Choroid plexus epithelial cell (primary cell): ENCODE data around the gene MIOX.

Source experiments
- DNase-seq: peaks from one replicate; pipeline ENCODE4 v3.0.0-alpha.2; 2010; ENCODE audit warnings: low read depth
- H3K4me3 ChIP-seq: 2 replicates; pipeline ENCODE4 v1.5.1; 2011; ENCODE audit warnings: low read depth, mild to moderate bottlenecking, control low read depth, low read length, moderate library complexity
- TF ChIP-seq, protein P1 (sequence below): conservative IDR thresholded peaks from 2 replicates; pipeline ENCODE4 v1.5.1; 2011; ENCODE audit warnings: low read depth, mild to moderate bottlenecking, control low read depth, inconsistent platforms, low read length, moderate library complexity

MIOX gene

DNA sequence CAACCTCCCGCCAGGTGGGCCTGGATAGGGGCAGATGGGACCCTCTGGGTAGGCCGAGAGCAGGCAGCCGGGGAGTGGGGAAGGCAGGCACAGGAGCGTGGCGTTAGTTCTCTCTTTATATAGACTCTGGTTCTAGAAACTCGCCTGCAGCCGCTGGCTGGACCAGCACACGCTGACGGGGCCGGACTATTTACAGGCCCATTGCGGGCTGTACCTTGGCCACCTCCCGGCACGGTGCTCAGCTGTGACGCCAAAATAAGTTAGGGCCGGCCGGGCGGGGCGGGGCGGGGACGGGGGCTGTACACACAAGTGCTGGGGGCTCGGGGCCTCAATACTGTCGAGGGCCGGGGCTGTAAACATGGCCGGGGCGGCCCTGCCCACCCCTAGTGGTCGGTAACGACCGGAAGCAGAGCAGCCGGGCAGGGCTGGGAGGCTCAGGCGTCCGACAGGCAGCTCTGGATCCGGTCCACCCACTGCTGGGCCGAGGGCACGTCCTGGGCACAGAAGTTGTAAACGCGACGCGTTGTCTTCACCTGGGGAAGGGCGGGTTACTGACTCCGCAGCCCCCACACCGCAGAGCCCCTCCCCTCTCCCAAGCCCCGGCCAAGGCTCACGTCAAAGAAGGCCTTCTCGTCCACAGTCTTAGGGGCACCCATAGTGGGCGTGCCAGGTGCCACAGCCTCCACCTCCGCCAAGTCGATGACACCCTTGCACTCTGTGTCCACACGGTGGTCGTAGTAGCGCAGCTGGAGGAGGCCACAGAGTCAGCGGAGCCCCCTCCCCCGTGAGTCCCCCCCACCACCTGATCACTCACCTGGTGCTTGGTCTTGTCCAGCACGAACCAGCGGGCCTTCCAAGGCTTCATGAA is 39.7 kb upstream of the MIOX start:
- TF ChIP-seq, protein P1, sequence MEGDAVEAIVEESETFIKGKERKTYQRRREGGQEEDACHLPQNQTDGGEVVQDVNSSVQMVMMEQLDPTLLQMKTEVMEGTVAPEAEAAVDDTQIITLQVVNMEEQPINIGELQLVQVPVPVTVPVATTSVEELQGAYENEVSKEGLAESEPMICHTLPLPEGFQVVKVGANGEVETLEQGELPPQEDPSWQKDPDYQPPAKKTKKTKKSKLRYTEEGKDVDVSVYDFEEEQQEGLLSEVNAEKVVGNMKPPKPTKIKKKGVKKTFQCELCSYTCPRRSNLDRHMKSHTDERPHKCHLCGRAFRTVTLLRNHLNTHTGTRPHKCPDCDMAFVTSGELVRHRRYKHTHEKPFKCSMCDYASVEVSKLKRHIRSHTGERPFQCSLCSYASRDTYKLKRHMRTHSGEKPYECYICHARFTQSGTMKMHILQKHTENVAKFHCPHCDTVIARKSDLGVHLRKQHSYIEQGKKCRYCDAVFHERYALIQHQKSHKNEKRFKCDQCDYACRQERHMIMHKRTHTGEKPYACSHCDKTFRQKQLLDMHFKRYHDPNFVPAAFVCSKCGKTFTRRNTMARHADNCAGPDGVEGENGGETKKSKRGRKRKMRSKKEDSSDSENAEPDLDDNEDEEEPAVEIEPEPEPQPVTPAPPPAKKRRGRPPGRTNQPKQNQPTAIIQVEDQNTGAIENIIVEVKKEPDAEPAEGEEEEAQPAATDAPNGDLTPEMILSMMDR = no peak
- no peak overlapping the region for H3K4me3 ChIP-seq
- DNase-seq = no peak

GRCh38 chr22:50447576-50448551 is 38.8 kb upstream of the MIOX start:
- no peak overlapping the region for H3K4me3 ChIP-seq
- TF ChIP-seq, protein P1 = no peak
- DNase-seq = no peak

DNA sequence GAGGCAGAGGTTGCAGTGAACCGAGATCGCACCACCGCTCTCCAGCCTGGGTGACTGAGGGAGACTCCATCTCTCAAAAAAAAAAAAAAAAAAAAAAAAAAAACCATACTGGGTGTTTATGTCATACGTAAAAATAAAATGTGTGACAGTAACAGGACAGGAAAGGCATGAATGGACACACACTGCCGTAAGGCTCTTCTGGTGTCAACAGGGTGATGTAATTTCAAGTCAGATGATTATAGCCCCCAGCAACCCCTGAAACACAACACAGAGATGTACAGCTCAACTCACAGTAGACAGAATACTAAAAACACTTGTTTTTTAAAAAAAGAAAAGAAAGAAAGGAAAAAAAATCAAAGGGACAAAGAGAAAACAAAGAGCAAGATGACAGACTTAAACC is 34.0 kb upstream of the MIOX start:
- TF ChIP-seq, protein P1 = no peak
- no peak for DNase-seq
- no peak overlapping the region for H3K4me3 ChIP-seq

GRCh38 chr22:50454556-50455075 is 32.0 kb upstream of the MIOX start:
- TF ChIP-seq, protein P1 = no peak
- DNase-seq = no peak
- H3K4me3 ChIP-seq = no peak overlapping the region

DNA sequence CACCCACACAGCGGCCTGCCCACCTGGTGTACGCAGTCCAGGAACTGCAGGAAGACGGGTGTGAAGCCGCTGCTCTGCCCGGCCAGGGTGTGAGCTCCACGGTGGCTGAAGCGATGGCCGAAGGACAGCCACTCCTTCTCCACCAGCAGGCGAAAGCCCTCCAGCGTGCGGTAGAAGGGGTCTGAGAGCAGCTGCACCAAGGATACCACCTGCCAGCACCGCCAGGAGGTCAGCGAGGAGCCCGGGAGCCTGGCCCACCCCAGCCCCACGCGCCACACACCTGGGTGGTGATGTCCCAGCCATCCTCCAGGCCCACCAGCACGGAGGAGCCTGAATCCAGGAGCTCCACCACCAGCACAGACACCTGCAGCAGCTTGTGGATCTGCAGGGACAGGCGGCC is 31.5 kb upstream of the MIOX start:
- TF ChIP-seq, protein P1 = no peak

DNA sequence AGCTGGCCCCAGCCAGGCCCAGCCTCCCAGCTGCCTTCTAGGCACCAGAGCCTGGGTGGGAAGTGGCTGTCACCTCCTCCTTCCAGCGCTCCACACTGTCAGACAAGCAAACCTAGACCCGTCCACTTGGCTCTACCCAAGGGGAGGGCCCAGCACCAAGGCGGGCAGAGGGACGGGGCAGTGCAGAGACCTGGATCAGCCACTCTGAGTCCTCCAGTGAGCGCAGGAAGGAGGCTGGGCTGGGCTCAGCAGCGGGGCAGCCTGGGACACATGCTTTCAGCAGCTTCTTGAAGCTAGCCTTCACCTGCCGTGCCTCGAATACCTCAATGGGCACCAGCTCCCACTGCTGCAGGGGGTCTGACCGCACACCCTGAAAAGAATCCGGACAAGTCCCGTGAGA is 30.6 kb upstream of the MIOX start:
- H3K4me3 ChIP-seq = no peak overlapping the region
- DNase-seq = no peak
- TF ChIP-seq, protein P1 = no peak

More for the DNA sequence above, 31.5 kb upstream of the MIOX start:
- no peak for DNase-seq
- H3K4me3 ChIP-seq = no peak overlapping the region
